GM21515 (cell line): ENCODE data around the gene NSF.
"Not testable (repeated sequence)": the region's sequence is repeated elsewhere in the genome, so short reads cannot be mapped to it uniquely, and the experiment has no call there.

Experiments
- ATAC-seq: cut with Tn5 transposase; IDR thresholded peaks from one replicate; pipeline ENCODE4 v1.9.1; 2021; ENCODE audit not compliant: unreplicated experiment

Gene NSF

DNA sequence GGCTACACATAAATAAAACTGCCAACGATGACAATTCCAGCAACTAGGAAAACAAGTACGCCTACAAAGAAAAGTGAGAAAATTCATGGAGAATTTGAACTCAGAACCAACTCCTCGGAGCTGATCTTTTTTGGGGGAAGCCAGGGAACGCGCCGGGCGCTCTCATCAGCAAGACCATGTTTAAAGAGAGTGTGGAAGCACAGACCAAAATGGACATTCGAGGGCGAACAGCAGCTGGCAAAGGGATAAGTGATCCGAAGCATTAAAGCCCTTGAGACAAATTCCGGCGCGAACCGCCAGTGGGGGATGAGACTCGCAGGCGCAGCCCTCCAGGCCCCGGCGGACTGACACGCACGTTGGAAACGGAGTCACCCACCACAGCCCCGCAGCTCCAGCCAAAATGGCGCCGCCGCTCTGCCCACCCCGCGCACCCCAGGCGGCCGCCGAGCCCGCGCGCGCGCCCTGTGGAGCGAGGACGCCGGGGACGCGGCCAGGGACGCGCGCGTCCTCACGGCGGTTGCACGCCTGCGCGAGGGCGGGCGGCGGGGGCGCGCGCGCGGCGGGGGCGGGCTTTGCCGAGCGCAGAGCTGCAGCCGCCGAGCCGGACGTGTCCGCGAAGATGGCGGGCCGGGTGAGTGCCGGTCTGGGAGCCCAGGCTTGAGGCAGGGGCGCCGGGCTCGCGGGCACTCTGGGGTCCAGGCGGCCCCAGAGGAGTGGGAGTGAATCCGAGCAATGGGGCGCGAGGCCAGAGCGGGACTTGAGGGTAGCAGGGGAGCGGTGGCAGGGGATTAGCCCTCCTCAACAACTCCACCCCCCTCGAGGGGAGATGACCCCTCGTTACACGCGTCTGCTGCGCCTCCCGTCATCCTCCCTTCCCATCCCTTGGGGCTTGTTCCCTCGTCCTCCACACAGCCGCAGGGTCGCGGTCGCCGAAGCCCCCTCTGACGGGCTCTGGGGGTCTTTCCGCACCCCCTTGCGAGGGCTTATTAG, at the start of gene NSF:
TSS of gene NSF (plus strand) at position 513 of the 990 bp plus-strand sequence. CDS start at position 620, 107 bp downstream.
- ATAC-seq, result peak; percentile 77

- ATAC-seq, result not testable (repeated sequence)
Measured at GRCh38 chr17:46548607-46549006, 41.9 kb upstream of the NSF start.

- not testable (repeated sequence) for ATAC-seq
Measured at GRCh38 chr17:46559155-46559554, 31.3 kb upstream of the NSF start.

DNA sequence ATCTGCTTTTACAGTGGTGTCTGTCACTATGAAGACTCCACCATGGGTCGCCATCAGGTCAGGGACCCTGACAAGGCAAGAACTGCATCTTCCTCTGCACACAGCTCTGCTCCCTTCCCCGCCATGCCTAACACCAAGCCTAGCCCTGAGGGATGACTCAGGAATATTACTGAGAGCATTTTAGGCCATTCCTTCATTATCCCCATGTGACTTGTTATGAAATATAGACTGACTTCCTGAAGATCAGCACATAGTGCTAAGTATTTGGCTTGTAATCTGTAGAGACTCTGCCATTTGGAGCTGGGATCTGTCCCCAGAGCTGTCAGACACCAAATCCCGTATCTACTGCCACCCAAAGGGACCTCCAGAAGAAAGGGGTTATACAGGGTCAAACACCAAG, 30.4 kb upstream of the NSF start:
- not testable (repeated sequence) for ATAC-seq

DNA sequence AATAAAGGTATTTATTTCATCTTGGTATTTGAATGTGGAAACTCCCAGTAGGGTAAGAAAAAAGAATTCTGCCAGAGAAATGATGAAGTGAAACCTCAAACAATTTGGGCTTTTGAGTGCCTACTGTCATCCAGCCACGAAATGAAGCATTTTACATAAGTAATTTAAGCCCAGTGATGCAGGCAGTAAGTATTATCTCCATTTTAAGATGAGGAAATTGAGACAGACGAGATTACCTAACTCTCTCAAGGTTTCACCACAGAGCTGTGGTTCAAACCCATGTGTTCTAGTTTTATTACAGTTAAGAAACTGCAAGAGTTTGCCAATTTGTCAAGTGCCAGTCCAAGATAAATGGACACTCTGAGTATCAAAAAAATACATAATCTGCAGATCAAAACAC, 24.2 kb upstream of the NSF start:
- not testable (repeated sequence) for ATAC-seq

- ATAC-seq, result not testable (repeated sequence)
Measured at GRCh38 chr17:46566980-46567379, 23.5 kb upstream of the NSF start.

- not testable (repeated sequence) for ATAC-seq
Measured at GRCh38 chr17:46571796-46572195, 18.7 kb upstream of the NSF start.

DNA sequence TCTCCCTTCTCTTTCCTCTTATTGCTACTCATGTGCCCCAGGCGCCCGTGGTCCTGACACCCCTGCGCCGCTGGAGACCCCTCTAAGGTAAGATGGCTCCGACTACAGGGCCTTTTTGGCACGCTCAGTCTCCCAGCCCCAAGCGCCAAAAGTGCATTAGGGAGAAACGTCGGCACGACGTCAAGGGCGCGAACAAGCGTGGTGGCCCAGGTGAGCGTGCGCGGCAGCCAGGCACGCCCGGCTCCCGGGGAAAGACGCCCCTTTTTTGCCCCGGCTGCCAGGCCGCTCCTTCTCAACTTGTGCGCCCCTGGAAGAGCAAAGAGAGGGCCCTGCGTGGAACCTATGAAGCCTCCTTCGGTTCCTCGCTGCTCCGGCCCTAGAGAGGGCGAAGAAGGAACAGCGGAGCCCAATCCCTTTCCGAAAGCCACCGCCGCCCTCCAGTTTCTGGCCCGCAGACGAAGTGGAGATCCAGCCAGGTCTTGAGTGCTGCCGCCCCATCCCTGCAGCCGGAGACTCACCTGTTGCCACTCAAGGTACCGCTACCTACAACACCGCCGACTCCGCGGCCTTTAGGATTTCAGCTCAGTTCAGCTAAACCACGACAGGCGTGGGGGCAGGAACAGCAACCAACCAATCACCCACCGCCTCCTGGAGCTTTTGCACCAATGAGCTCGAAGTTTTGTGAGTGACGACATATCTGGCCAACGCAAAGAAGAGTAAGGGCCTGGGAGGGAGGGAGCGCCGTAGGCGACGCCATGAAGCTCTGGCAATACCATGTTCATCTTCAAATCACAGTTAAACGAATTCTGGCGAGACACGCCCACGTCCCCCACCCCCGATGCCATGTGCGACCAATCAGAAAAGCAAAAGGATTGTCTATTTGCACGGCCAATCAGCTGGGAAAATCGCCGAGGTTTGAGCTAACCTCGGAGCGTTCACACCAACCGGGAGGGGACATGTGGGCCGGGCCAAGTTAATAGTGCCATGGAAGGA, 11.1 kb upstream of the NSF start, which contains the start of gene ARL17A:
TSS of gene ARL17A (minus strand) at position 609 of the 993 bp plus-strand sequence. CDS start 3,369 bp downstream, outside the sequence.
- peak; percentile 91 for ATAC-seq

GRCh38 chr17:46580082-46580481, 10.4 kb upstream of the NSF start:
- ATAC-seq, result peak; percentile 2

GRCh38 chr17:46585444-46585843, 5.0 kb upstream of the NSF start:
- not testable (repeated sequence) for ATAC-seq

DNA sequence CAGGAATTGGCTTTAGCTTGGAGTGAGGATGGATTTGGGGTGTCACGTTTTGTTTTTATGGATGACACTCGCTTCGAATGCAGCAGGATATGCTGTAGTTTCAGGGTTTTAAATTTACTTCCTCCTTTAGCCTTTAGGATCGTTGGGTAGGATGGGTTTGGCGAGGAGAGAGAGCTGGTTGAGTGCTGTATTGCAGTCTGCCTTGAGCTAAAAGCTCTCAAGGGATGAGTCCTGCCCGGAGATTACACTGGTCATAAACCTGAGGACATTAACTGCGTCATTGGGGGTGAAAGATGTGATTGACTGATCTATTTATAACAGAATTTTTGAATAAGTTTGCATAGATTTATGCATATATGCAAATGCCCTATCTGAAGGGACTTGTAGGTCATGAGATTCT, 863 bp downstream of the NSF start:
- not testable (repeated sequence) for ATAC-seq

- not testable (repeated sequence) for ATAC-seq
Measured at GRCh38 chr17:46598344-46598931, 8.0 kb downstream of the NSF start.

DNA sequence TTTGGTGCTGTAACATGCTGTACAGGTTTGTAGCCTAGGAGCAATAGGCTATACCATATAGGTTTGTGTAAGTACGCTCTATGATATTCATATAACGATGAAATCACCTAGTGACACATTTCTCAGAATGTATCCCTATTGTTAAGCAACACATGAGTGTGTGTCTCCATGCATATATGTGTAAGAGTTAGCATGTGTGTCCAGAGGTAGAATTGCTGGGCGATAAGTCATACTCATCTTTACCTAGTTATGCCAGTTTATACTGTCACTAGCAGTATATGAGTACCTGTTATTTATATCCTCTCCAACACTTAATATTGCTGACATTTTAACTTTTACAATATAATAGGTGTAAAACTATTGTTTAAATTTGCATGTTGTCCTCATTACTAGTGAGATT, 10.3 kb downstream of the NSF start:
- ATAC-seq, result not testable (repeated sequence)

DNA sequence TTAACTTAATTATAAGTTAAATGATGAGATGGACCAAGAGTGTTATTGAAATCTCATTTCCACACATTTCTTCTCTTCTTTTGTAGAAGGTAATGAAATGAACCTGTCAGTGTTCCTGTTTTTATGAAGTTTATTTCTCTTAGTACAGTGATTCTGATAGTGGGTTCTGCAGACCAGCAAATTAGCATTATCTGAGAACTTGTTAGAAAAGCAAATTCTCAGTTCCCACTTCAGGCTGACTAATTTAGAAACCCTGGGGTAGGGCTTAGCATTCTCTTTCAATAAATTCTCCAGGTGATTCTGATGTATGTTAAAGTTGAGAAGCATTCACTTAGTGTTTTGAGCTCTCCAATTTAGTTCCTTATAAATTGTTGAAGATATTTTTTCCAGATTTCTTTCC, 12.7 kb downstream of the NSF start:
- ATAC-seq, result not testable (repeated sequence)

- ATAC-seq, result not testable (repeated sequence)
Measured at GRCh38 chr17:46611304-46611703, 20.8 kb downstream of the NSF start.

DNA sequence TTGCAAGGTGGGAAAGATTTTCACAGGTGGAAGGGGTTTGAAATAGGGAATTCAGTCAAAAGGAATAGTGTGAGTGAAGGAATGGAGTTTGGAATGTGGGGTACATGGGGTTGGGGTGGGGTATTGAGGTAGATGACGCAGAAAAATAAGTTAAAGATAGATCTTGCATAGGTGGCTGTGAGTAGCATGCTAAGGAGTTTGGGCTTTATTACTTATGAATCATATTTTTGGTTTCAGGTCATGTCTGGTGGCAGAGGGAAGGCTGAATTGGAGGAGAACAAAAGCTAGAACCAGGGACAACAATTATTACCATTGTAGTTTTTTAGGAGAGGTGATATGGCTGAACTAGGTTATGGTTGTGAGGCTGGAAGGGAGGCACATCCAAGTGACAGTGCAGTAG, 23.4 kb downstream of the NSF start:
- not testable (repeated sequence) for ATAC-seq

GRCh38 chr17:46617121-46617520, 26.7 kb downstream of the NSF start:
- not testable (repeated sequence) for ATAC-seq

DNA sequence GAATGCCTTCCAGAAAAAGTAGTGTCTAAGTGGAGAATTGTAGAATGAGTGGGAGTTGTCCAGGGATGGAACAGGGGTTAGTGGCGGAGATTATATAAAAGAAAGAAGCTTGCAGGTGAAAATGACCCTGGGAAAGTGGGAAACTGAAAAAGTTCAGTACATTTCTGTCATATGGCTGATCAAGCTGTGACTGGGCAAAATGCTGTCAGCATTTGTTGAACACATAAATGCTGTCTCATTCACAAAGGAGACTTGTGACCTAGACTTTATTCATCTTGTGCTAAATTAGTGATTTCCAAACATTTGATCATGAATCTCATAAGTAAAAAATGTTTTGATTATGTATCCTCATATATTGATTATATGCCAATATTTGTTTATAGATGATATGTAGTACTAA, 28.5 kb downstream of the NSF start:
- ATAC-seq, result not testable (repeated sequence)

- ATAC-seq, result not testable (repeated sequence)
Measured at GRCh38 chr17:46623790-46624189, 33.3 kb downstream of the NSF start.

GRCh38 chr17:46624726-46625125, 34.3 kb downstream of the NSF start:
- ATAC-seq, result not testable (repeated sequence)
